ENCODE measurements around the gene HES1. TPM values are rescaled to one million over a fixed set of nuclear protein-coding genes. Genes with fewer than 3 reads are reported as not detected.

The HES1 gene
- total RNA-seq, 2 donors from 2014 or later = 32.1 to 43.6 TPM

DNA sequence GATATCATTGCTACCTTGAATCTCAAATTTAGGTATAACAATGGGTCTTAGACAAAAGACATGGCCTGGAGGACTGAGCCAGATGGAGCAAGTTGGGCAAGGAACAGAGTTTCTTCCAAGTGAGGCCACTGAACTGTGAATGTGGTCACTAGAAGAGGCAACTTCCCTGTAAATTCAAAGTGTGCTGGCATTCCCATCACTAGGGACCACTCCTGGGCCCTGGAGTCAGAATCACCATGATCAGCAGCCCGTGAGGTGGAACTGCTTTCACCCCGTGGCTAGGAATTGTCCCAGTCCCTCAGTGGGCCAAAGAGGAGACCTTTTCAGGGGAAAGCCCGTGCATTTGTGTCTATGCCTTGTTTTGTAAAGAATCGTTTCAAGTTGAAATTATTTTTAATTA is 47.3 kb downstream of the HES1 start:
- Histone ChIP-seq H3K27me3 (no peaks in the 10 kb centered on the region), H3K27ac (no peak overlapping the region), H3K4me3 (no peak overlapping the region), H3K4me1 (no peaks in the 10 kb centered on the region), H3K36me3 (no peaks in the 10 kb centered on the region), H3K9me3 (no peaks in the 10 kb centered on the region)
- TF ChIP-seq, protein P1, sequence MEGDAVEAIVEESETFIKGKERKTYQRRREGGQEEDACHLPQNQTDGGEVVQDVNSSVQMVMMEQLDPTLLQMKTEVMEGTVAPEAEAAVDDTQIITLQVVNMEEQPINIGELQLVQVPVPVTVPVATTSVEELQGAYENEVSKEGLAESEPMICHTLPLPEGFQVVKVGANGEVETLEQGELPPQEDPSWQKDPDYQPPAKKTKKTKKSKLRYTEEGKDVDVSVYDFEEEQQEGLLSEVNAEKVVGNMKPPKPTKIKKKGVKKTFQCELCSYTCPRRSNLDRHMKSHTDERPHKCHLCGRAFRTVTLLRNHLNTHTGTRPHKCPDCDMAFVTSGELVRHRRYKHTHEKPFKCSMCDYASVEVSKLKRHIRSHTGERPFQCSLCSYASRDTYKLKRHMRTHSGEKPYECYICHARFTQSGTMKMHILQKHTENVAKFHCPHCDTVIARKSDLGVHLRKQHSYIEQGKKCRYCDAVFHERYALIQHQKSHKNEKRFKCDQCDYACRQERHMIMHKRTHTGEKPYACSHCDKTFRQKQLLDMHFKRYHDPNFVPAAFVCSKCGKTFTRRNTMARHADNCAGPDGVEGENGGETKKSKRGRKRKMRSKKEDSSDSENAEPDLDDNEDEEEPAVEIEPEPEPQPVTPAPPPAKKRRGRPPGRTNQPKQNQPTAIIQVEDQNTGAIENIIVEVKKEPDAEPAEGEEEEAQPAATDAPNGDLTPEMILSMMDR (IDR thresholded peaks at IDR 0.05) = no peak
- DNase-seq (ENCODE audit: low spot score) = no peak

- no peak for DNase-seq (ENCODE audit: low spot score)
- Histone ChIP-seq H3K4me3 (no peak overlapping the region), H3K9me3 (no peaks in the 10 kb centered on the region), H3K4me1 (peaks cover 0 to 8% of the 10 kb centered on the region in 2 donors), H3K36me3 (no peaks in the 10 kb centered on the region), H3K27me3 (no peaks in the 10 kb centered on the region), H3K27ac (no peak overlapping the region)
- TF ChIP-seq, protein P1 (IDR thresholded peaks at IDR 0.05) = no peak
Measured at GRCh38 chr3:194184265-194184751, 48.4 kb downstream of the HES1 start.

DNA sequence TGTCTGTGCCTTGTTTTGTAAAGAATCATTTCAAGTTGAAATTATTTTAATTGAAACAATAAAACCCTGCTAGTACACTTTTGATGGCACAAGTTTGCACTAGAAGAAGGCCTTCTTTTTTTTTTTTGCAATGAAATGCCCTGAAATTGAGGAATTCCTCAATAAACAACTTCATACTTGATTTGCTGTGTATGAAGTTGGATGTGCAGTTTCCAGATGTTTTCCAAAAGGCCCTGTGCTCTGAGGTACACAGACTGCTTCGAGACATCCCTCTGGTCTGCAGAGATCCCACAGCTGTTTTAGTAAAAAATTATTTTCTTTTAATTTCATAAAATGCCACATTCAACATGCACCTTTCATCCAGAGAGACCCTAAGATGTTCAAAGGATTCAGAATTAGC is 48.9 kb downstream of the HES1 start:
- TF ChIP-seq, protein P1 (IDR thresholded peaks at IDR 0.05) = no peak
- DNase-seq (ENCODE audit: low spot score) = no peak
- H3K27ac ChIP-seq = no peak overlapping the region

DNA sequence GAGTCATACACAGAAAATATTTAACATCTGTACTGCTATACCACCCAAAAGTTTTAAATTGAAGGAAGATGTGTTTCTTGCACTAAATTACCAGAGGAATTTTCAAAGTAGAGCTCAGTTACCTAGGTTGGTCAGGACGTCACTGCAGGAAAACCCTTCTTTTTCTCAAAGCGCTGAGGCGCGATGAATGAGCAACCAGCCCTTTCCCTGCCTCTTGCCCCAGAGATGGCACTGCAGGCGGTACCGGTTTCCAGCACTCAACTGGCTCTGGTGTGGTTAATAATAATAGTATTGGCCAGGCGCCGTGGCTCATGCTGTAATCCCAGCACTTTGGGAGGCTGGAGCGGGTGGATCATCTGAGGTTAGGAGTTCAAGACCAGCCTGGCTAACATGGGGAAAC is 49.3 kb downstream of the HES1 start:
- TF ChIP-seq, protein P1 (IDR thresholded peaks at IDR 0.05) = no peak
- Histone ChIP-seq H3K36me3 (no peaks in the 10 kb centered on the region), H3K9me3 (no peaks in the 10 kb centered on the region), H3K4me1 (peaks cover 0 to 11% of the 10 kb centered on the region in 2 donors), H3K4me3 (no peak overlapping the region), H3K27me3 (no peaks in the 10 kb centered on the region), H3K27ac (no peak overlapping the region)
- DNase-seq (ENCODE audit: low spot score) = no peak

More for the DNA sequence above, 48.9 kb downstream of the HES1 start:
- H3K27me3 ChIP-seq = no peaks in the 10 kb centered on the region
- peaks cover 0 to 11% of the 10 kb centered on the region in 2 donors for H3K4me1 ChIP-seq
- no peaks in the 10 kb centered on the region for H3K36me3 ChIP-seq
- H3K9me3 ChIP-seq = no peaks in the 10 kb centered on the region
- H3K4me3 ChIP-seq = no peak overlapping the region

- Histone ChIP-seq H3K27me3 (no peaks in the 10 kb centered on the region), H3K9me3 (no peaks in the 10 kb centered on the region), H3K27ac (no peak overlapping the region), H3K36me3 (no peaks in the 10 kb centered on the region), H3K4me3 (no peak overlapping the region), H3K4me1 (peaks cover 0 to 11% of the 10 kb centered on the region in 2 donors)
- DNase-seq (ENCODE audit: low spot score) = no peak
- TF ChIP-seq, protein P1 (IDR thresholded peaks at IDR 0.05) = no peak
Measured at GRCh38 chr3:194187233-194187944, 51.4 kb downstream of the HES1 start.

Other genes starting within 250 kb of the HES1 start
- not detected for gene CPN2, start 215.2 kb downstream of the HES1 start, total RNA-seq
- under 1 TPM; 0.07 to 0.08 TPM for gene LRRC15, start 233.6 kb downstream of the HES1 start, total RNA-seq